SHP77 (cell line): ENCODE measurements around the gene ZNF526.
"Not testable (repeated sequence)": the region's sequence is repeated elsewhere in the genome, so short reads cannot be mapped to it uniquely, and the experiment has no call there.

ENCODE experiments used
- DNase-seq, 2 experiments: peaks; one replicate each; lab custom pipeline; 2025; lab: John Stamatoyannopoulos, UW

The ZNF526 gene

GRCh38 chr19:42266105-42266504 lies 46.0 kb downstream of the ZNF526 start:
- not testable (repeated sequence) for DNase-seq

- DNase-seq, result not testable (repeated sequence)
Measured at GRCh38 chr19:42266928-42267603, 47.0 kb downstream of the ZNF526 start.

- no peak for DNase-seq
Measured at GRCh38 chr19:42267644-42268141, 47.6 kb downstream of the ZNF526 start.

- peak; percentile 99 for DNase-seq
Measured at GRCh38 chr19:42268142-42268703, 48.1 kb downstream of the ZNF526 start.

GRCh38 chr19:42268704-42269477 lies 48.8 kb downstream of the ZNF526 start, which contains the start of gene CIC:
CIC (plus strand) TSS chr19:42269252; CDS start chr19:42271784, 2,532 bp downstream.
- peak; percentile 99 for DNase-seq

GRCh38 chr19:42269478-42270345 lies 49.6 kb downstream of the ZNF526 start:
- no peak for DNase-seq

GRCh38 chr19:42270346-42271044 lies 50.4 kb downstream of the ZNF526 start:
- DNase-seq, result no peak

GRCh38 chr19:42271045-42271419 lies 50.9 kb downstream of the ZNF526 start:
- DNase-seq, result no peak

GRCh38 chr19:42271861-42272534 lies 51.9 kb downstream of the ZNF526 start:
- no peak for DNase-seq

- no peak for DNase-seq
Measured at GRCh38 chr19:42272535-42272897, 52.4 kb downstream of the ZNF526 start.

- no peak for DNase-seq
Measured at GRCh38 chr19:42272989-42273406, 52.9 kb downstream of the ZNF526 start.

GRCh38 chr19:42273407-42274064 lies 53.4 kb downstream of the ZNF526 start:
- no peak for DNase-seq

- DNase-seq, result no peak
Measured at GRCh38 chr19:42274065-42274682, 54.1 kb downstream of the ZNF526 start.

GRCh38 chr19:42275103-42275502 lies 55.0 kb downstream of the ZNF526 start:
- no peak for DNase-seq

GRCh38 chr19:42275517-42275916 lies 55.4 kb downstream of the ZNF526 start:
- no peak for DNase-seq

- DNase-seq, result no peak
Measured at GRCh38 chr19:42276284-42276683, 56.2 kb downstream of the ZNF526 start.

GRCh38 chr19:42276821-42277220 lies 56.7 kb downstream of the ZNF526 start:
- DNase-seq, result no peak
